GM18951 (cell line): Measurements from ENCODE around the gene SMC1A.
"Not testable (repeated sequence)": the region's sequence is repeated elsewhere in the genome, so short reads cannot be mapped to it uniquely, and the experiment has no call there.

Experiments
- POLR2A ChIP-seq: IDR thresholded peaks from 4 replicates; pipeline ENCODE4 v1.6.1; 2011; ENCODE audit warnings: mild to moderate bottlenecking; ENCODE audit not compliant: insufficient read length, insufficient read depth; ENCODE audit errors: extremely low read depth
- in situ Hi-C: fragments of 300-500 bp; cut with MboI; formaldehyde crosslinking; loops from one replicate; pipeline ENCODE4 v1.12.0; 2022; ENCODE audit warnings: low sequenced_read_pairs, mixed read lengths, inconsistent platforms; ENCODE audit not compliant: unreplicated experiment

Gene SMC1A

DNA sequence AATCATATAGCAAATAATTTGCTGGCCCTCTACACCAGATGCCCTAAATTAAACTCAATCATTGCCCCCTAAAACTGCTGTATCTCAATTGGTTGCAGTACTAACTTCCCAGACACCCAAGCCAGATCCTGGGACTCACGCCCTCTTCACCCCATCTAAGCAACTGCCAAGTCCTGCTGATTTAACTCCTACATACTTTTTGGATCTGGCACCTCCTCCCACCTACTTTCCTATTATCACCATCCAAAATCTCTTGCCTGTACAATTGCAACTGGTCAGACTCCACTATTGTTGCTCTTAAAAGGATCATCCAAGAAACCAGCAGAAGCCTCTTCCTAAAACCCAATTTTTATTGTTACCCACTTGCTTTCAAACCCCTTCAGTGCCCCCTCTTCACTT is 16.4 kb upstream of the SMC1A start:
- TF ChIP-seq POLR2A: no peak
- in situ Hi-C loops: no loop called here

DNA sequence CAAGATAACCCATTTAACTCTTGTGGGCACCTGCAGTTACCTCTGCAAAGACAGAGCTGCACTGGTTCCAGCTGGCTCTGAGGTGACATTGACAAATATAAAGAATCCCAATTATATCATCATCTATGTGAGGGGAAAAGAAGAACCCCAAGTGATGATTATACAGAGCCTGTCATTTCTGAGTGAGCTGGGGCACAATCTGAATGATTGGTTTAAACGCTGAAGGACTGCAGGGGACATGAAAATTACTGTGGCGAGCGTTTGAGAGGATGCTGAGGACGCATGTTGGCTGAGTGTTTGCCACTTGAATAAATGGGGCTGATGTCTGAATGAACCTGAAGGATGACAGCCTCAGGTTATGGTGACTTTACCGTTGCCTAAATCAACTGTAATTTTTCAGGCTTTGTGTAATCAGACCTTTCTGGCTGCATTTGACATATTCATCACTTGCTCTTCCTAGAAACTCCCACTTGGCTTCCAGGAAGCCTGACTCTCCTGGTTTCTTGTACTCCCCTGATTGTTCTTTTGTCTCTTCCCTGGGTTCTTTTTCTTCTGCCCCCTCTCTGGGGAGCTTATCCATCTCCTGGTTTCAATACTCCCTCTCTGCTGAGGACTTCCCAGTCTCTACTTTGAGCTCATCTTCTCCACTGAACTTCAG is 15.8 kb upstream of the SMC1A start:
- TF ChIP-seq POLR2A: no peak
- in situ Hi-C loops: no loop called here

DNA sequence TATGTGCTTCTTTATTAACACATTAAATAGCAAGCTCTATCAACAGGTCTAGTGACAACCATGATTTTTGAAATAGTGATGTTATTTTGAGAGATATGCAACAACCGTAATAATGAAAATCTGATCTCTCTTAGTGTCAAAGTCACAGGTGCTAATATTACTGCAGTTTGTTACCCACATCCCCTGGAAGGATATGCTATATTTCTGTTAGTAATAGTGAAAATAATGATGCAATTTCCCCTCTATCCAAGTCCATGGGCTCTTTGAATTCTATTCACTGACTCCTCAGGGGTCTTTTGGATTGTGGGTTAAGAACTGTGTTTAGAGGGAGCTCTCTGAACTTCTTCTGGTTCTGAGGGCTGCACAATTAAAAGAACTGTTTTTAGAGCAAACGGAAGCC is 14.8 kb upstream of the SMC1A start:
- no peak for TF ChIP-seq POLR2A
- in situ Hi-C loops: no loop called here

DNA sequence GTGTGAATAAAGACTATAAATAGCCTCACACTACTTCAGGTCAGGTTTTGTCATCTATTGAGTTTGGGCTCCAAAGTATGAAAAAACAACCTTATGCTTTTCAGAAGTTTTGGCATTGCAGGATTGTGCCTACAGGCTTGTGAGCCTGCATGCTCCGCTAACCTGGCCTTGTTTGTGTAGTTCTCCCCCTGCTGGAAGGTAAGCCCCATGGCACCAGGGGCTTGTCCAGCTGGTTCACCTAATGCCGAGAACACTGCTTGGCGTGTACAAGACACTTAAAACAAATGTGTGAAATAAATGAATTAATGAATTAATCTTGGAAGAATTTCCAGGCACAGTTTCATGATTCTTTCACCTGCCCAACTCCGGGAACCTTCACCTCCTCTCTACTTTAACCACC is 13.5 kb upstream of the SMC1A start:
- no peak for TF ChIP-seq POLR2A
- in situ Hi-C loops: no loop called here

DNA sequence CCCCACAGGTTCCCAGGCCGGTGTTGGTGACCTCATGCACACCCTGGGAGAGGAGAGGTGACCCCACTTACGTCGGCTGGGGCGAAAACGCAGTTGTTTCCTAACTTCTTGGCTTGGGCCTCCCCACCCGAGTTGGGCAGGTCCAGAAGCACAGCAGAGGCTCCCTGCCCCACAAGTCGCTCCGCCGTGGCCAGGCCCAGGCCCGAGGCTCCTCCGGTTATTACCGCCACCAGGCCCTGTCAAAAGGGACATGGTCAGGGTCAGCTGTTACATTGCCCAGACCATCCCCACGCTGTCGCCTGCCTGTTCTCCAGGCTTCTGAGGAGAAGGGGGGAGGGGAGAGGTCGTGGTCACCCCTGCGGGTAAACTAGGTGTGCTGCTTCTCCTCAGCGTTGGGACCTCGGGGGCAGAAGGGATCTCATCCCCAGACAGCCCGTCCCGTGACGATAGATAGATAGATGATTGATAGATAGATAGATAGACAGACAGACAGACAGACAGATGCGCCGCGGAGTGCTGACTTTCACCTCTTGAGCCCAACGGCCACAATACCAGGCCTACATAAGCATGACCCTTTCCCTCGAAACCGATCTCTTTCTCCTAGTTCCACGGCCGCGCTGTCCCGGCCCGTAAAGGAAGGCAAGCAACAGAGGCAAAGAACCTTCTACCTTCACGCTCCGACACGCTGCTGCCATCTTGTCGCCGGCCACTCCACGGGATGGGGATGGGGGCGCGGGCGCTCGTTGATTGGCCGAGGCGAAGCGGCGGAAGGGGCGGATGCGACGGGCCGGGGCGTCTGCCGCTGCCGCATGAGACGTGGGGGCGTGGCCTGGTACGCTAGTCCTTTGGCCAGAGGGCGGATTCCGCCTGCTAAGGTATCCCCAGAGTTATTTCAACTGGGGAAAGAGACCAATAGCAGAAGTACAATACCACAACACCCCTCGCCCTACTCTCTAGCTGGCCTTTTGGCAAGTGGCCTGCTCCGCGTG is 11.5 kb upstream of the SMC1A start, which contains the start of gene HSD17B10:
TSS of gene HSD17B10 (minus strand) at position 720 of the 989 bp plus-strand sequence. CDS start at position 695, 25 bp downstream.
- peak; percentile 72 for TF ChIP-seq POLR2A
- in situ Hi-C loops: no loop called here

DNA sequence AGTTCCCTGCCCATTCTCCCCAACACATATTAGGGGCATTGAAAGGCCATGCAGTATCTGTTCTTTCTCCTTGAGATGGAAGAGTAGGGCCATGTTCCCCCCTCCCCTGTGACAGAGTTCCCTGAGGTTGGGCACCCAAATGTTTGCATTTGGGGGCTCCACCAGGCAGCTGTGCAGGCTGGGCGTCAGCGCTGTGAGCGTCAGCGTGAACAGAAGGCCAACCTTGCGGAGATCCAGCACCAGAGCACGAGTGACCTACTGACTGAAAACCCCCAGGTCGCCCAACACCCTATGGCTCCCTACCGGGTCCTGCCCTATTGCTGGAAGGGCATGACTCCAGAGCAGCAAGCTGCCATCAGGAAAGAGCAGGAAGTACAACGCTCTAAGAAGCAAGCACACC is 7.8 kb upstream of the SMC1A start:
- in situ Hi-C loops: no loop called here
- TF ChIP-seq POLR2A: no peak

DNA sequence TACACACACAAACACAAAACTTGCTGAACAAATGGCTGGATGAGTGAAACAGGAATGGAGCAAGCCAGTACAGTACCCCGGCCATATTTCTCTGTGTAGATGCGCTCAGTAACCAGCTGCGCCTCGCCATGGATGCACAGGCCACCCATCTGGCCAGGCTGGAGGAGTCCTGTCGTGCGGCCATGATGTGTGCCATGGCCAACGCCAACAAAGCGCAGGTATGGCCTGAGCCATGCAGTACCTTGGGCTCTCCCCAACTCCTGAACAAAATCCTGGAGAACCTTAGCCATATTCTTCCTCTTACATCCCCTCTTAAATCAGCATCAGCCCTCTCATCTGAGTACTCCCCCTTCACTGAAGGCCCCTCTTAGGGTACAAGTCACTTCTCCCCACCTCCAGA is 7.3 kb upstream of the SMC1A start:
- in situ Hi-C loops: no loop called here
- no peak for TF ChIP-seq POLR2A

DNA sequence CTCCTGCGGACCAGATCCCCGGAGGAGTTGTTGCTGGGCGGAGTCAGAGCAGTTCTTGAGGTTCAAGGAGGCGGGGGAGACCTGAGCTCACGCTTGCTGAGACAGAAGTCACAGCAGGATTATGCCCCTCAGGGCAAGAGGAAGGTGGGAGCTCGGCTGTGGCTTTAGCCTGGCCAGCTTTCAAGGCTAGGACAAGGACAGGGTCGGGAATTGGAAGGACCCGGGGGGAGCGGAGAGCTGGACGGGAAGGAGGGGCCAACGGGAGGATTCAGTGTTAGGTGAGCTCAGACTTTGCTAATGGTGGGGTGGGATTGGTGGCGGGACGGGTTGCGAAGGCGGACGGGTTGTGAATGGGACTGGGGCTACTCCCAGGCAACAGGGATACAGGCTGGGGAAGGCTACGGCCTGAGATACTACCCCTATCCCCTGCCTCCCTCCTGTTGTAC is 430 bp upstream of the SMC1A start, which contains the start of gene RIBC1:
TSS of gene RIBC1 (plus strand) at position 13 of the 446 bp plus-strand sequence. CDS start 3,404 bp downstream, outside the sequence.
- in situ Hi-C loops: no loop called here
- no peak for TF ChIP-seq POLR2A

DNA sequence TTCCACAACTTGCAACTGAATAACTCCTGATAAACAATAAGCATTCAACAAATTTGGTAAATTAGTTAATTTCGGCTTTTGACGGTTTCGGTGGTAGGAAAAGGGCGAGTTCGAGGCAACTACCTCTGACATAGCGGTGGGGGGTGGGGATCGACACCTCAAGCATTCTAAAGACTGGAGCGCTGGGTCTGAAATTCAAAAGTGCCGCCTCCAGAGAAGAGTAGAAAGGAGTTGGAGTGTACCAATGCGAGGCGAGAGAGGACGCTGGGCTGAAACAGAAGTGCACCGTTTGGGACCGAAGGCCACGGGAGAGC is 725 bp downstream of the SMC1A start:
- no peak for TF ChIP-seq POLR2A
- in situ Hi-C loops: no loop called here

DNA sequence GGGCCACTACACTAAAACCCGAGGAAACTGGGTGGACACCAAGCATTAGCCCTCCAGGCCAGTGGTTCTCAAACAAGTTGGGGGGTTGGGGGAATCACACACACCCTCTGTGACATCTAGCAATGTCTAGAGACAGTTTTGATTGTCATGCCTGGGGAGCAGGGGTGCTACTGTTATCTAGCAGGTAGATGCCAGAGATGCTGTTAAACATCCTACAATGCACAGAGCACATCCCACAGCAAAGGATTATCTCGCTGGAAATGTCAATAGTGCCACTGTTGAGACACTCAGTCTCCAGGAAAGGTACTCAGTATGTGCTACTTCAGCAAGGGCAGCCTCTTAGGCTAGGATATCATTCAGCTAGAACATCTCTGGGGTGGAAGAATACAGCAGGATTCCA is 1.3 kb downstream of the SMC1A start:
- TF ChIP-seq POLR2A: no peak

DNA sequence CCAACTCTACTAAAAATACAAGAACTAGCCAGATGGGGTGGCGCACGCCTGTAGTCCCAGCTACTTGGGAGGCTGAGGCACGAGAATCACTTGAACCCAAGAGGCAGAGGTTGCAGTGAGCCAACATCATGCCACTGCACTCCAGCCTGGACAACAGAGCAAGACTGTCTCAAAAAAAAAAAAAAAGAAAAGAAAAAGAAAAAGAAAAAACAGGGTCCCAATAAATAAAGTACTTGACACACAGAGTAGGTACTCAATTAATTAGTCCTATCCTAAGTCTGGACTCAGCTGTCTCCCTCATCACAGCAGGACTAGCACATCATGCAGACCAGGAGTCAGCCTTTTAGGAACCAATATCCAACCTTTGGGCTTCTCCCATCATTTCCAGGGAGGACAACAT is 2.1 kb downstream of the SMC1A start:
- in situ Hi-C loops: not testable (repeated sequence)

More for the DNA sequence above, 1.3 kb downstream of the SMC1A start:
- in situ Hi-C loops: no loop called here

DNA sequence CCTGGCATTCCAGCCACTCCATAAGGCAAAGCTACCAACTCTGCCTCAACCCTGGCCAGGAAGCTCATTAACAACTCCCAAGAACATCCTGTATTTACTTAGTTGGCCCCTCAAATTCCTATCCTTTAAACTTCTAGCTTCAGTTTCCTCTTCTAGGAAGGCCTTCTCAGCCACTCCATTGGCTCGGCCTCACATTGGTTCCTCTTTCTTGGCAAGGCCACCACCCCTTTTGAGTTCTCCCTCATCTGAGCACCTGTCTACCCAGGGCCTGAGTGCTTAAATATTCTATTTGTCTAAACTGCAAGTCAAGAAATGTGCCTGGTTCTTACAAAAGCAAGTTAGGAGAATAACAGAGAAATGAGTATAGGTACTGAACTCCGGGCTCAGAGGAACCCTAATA is 10.0 kb downstream of the SMC1A start:
- in situ Hi-C loops: no loop called here

DNA sequence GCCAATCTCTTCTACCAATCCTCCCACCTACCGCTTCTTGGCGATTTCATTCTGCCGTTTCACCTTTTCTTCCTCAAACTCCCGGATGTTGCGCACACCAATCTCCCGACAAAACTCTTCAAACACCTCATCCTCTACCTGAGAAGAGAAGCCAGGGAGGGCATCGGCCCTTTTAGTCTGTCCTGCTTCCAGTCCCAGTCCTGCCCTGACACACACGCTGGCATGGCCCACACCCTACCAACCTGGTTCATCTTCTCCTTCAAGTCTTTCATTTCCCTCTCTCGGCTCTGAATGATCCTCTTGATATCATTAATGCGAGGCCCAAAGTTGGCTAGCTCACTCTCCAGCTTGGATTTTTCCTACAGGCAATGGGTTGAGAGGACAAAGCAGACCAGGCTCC is 18.9 kb downstream of the SMC1A start:
- TF ChIP-seq POLR2A: no peak
- in situ Hi-C loops: no loop called here

More for the DNA sequence above, 10.0 kb downstream of the SMC1A start:
- no peak for TF ChIP-seq POLR2A

DNA sequence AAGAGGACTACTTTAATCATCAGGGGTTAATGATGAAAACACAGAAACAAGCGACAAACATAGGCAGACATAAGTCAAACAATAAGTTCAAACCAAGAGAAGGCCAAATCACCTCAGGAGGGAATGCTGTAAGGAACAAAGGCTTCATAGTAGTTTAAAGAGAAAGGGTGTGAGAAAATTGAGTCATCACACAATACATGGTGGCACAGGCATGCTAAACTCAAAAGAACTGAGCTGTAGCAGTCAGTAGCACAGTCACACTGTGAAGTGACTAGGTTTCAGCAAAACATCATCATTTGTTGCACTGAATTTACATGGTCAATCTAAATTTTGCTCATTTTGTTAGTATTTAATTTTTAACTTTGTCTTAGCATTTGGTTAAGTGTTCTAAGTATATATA is 24.2 kb downstream of the SMC1A start:
- in situ Hi-C loops: no loop called here
- TF ChIP-seq POLR2A: no peak
